Metanephros (tissue), 1 donor: ENCODE data around the gene ALDH9A1. TPM values are rescaled to one million over a fixed set of nuclear protein-coding genes. Genes with fewer than 3 reads are reported as not detected.

Experiments
- total RNA-seq: library from RNA; depleted of rRNA; stranded (reverse); fragments of >200 nt; gene quantifications from one replicate; pipeline ENCODE4 v1.2.3, GENCODE V29; 2014

Gene ALDH9A1
- total RNA-seq, result 69.9 TPM

GRCh38 chr1:165697881-165698760 is at the start of gene ALDH9A1:
ALDH9A1 (minus strand) TSS chr1:165698562; CDS start chr1:165698558, 4 bp downstream.

GRCh38 chr1:165630629-165631341 is 67.6 kb downstream of the ALDH9A1 start, which contains the start of gene MGST3:
MGST3 (plus strand) TSS chr1:165631234; CDS start chr1:165649848, 18,614 bp downstream.

Other genes with a start within 250 kb of the ALDH9A1 start
- not detected for gene LRRC52, start 154.6 kb downstream of the ALDH9A1 start, total RNA-seq
- gene MGST3, start 67.3 kb downstream of the ALDH9A1 start, total RNA-seq, result 169 TPM
- 49.9 TPM for gene TMCO1, start 70.3 kb upstream of the ALDH9A1 start, total RNA-seq
- 33.3 TPM for gene UCK2, start 129.1 kb upstream of the ALDH9A1 start, total RNA-seq